Brain microvascular endothelial cell (primary cell): ENCODE results near the gene DNMT3A.

Experiments used
- DNase-seq: peaks from one replicate; pipeline ENCODE4 v3.0.0-alpha.2; 2020
- H3K27ac ChIP-seq: fragments of 250-450 bp; sonication (Bioruptor Pico); 2 replicates; pipeline ENCODE4 v1.5.1; 2020; ENCODE audit warnings: mild to moderate bottlenecking, moderate library complexity
- H3K27me3 ChIP-seq: fragments of 250-450 bp; sonication (Bioruptor Pico); replicated peaks from 2 replicates; pipeline ENCODE4 v1.5.1; 2020; ENCODE audit warnings: mild to moderate bottlenecking
- H3K36me3 ChIP-seq: fragments of 250-450 bp; sonication (Bioruptor Pico); replicated peaks from 2 replicates; pipeline ENCODE4 v1.5.1; 2020; ENCODE audit warnings: mild to moderate bottlenecking
- H3K4me3 ChIP-seq: 2 replicates; pipeline ENCODE4 v1.5.1; 2011; ENCODE audit warnings: low read depth, mild to moderate bottlenecking, control low read depth, low read length, moderate library complexity
- CTCF ChIP-seq: IDR thresholded peaks from 2 replicates; pipeline ENCODE4 v1.5.1; 2011; ENCODE audit warnings: low read depth, mild to moderate bottlenecking, moderate library complexity, low read length, control low read depth, inconsistent platforms; ENCODE audit errors: missing control alignments
- in situ Hi-C: cut with HindIII; loops from 2 replicates; pipeline ENCODE4 v1.10.0; 2017; ENCODE audit warnings: low sequenced_read_pairs, low pct_ligation_motif_present

DNMT3A gene

GRCh38 chr2:25374827-25375226 is 33.1 kb upstream of the DNMT3A start:
- H3K4me3 ChIP-seq = no peak overlapping the region
- H3K27me3 ChIP-seq = no peaks in the 10 kb centered on the region
- no peak overlapping the region for H3K27ac ChIP-seq
- DNase-seq = no peak
- TF ChIP-seq CTCF = no peak
- in situ Hi-C loops = no loop called here
- H3K36me3 ChIP-seq = no peaks in the 10 kb centered on the region

GRCh38 chr2:25374411-25374810 is 32.7 kb upstream of the DNMT3A start:
- in situ Hi-C loops = no loop called here
- no peak for TF ChIP-seq CTCF

GRCh38 chr2:25373269-25373981 is 31.7 kb upstream of the DNMT3A start:
- no peak for DNase-seq
- no peak for TF ChIP-seq CTCF
- in situ Hi-C loops = no loop called here
- H3K4me3 ChIP-seq = no peak overlapping the region
- H3K27ac ChIP-seq = no peak overlapping the region
- H3K27me3 ChIP-seq = no peaks in the 10 kb centered on the region
- no peaks in the 10 kb centered on the region for H3K36me3 ChIP-seq

More at GRCh38 chr2:25374411-25374810, 32.7 kb upstream of the DNMT3A start:
- Histone ChIP-seq H3K36me3 (no peaks in the 10 kb centered on the region), H3K4me3 (no peak overlapping the region), H3K27me3 (no peaks in the 10 kb centered on the region), H3K27ac (no peak overlapping the region)
- no peak for DNase-seq

GRCh38 chr2:25372405-25373268 is 30.9 kb upstream of the DNMT3A start:
- Histone ChIP-seq H3K4me3 (no peak overlapping the region), H3K36me3 (no peaks in the 10 kb centered on the region), H3K27me3 (no peaks in the 10 kb centered on the region), H3K27ac (no peak overlapping the region)
- no peak for TF ChIP-seq CTCF
- in situ Hi-C loops = no loop called here
- no peak for DNase-seq

- DNase-seq = no peak
Measured at GRCh38 chr2:25371253-25372241, 29.8 kb upstream of the DNMT3A start.

More at GRCh38 chr2:25371253-25372241, 29.8 kb upstream of the DNMT3A start:
- no peaks in the 10 kb centered on the region for H3K27me3 ChIP-seq
- in situ Hi-C loops = no loop called here
- H3K27ac ChIP-seq = no peak overlapping the region
- no peak for TF ChIP-seq CTCF
- H3K36me3 ChIP-seq = no peaks in the 10 kb centered on the region
- H3K4me3 ChIP-seq = no peak overlapping the region
